Measurements from ENCODE around the gene GUCY1A2. TPM values are rescaled to one million over a fixed set of nuclear protein-coding genes. Genes with fewer than 3 reads are reported as not detected.

Gene GUCY1A2
- total RNA-seq, 4 donors from 2014 or later: 0.19 to 2.1 (median 0.86) TPM

GRCh38 chr11:107014871-107015270 lies 3.4 kb downstream of the GUCY1A2 start:
- Histone ChIP-seq H3K27me3 (peaks cover 0 to 44% (median 5%) of the 10 kb centered on the region in 4 donors), H3K9me3 (no peaks in the 10 kb centered on the region), H3K4me1 (peaks cover 12 to 38% (median 12%) of the 10 kb centered on the region in 3 donors), H3K27ac (no peak overlapping the region), H3K4me3 (no peak overlapping the region), H3K36me3 (no peaks in the 10 kb centered on the region)
- 25 to 61% methylated on average over 1 of the region's 1 CpG for WGBS, 2 donors
- no peak for TF ChIP-seq POLR2A (IDR thresholded peaks at IDR 0.05)
- TF ChIP-seq CTCF (IDR thresholded peaks at IDR 0.05): no peak
- intact Hi-C loops (cut with DNase I): no loop called here
- no peak for DNase-seq

GRCh38 chr11:107011977-107012376 lies 6.3 kb downstream of the GUCY1A2 start:
- intact Hi-C loops (cut with DNase I): no loop called here
- H3K4me3 ChIP-seq: no peak overlapping the region
- no peak overlapping the region for H3K27ac ChIP-seq
- no peak for TF ChIP-seq CTCF (IDR thresholded peaks at IDR 0.05)
- no peak for TF ChIP-seq POLR2A (IDR thresholded peaks at IDR 0.05)
- H3K27me3 ChIP-seq: peaks cover 0 to 16% (median 0%) of the 10 kb centered on the region in 4 donors
- H3K36me3 ChIP-seq: no peaks in the 10 kb centered on the region
- 35 to 36% methylated on average over 2 of the region's 2 CpGs for WGBS, 2 donors
- no peaks in the 10 kb centered on the region for H3K9me3 ChIP-seq
- DNase-seq: no peak
- H3K4me1 ChIP-seq: peaks cover 0 to 16% (median 0%) of the 10 kb centered on the region in 3 donors

- 79 to 83% methylated on average over 1 of the region's 1 CpG for WGBS, 2 donors
- Histone ChIP-seq H3K4me1 (peaks cover 0 to 13% (median 0%) of the 10 kb centered on the region in 3 donors), H3K9me3 (no peaks in the 10 kb centered on the region), H3K27me3 (peaks cover 0 to 2% (median 0%) of the 10 kb centered on the region in 4 donors), H3K4me3 (no peak overlapping the region), H3K27ac (no peak overlapping the region), H3K36me3 (no peaks in the 10 kb centered on the region)
- TF ChIP-seq POLR2A (IDR thresholded peaks at IDR 0.05) (no peak), CTCF (IDR thresholded peaks at IDR 0.05) (no peak)
- intact Hi-C loops (cut with DNase I): no loop called here
- DNase-seq: no peak
Observed at GRCh38 chr11:107009190-107009589, 9.1 kb downstream of the GUCY1A2 start.

- Histone ChIP-seq H3K27ac (no peak overlapping the region), H3K4me1 (peaks cover 0 to 8% (median 0%) of the 10 kb centered on the region in 3 donors), H3K27me3 (no peaks in the 10 kb centered on the region), H3K9me3 (no peaks in the 10 kb centered on the region), H3K4me3 (no peak overlapping the region), H3K36me3 (no peaks in the 10 kb centered on the region)
- TF ChIP-seq CTCF (IDR thresholded peaks at IDR 0.05): no peak
- no peak for DNase-seq
- 35 to 44% methylated on average over 2 of the region's 2 CpGs for WGBS, 2 donors
- intact Hi-C loops (cut with DNase I): no loop called here
Observed at GRCh38 chr11:107006076-107006833, 12.0 kb downstream of the GUCY1A2 start.

GRCh38 chr11:106999196-106999595 lies 19.1 kb downstream of the GUCY1A2 start:
- Histone ChIP-seq H3K4me1 (no peaks in the 10 kb centered on the region), H3K27ac (no peak overlapping the region), H3K36me3 (no peaks in the 10 kb centered on the region), H3K27me3 (no peaks in the 10 kb centered on the region), H3K4me3 (no peak overlapping the region), H3K9me3 (no peaks in the 10 kb centered on the region)
- DNase-seq: no peak
- no peak for TF ChIP-seq CTCF (IDR thresholded peaks at IDR 0.05)
- TF ChIP-seq POLR2A (IDR thresholded peaks at IDR 0.05): no peak
- 73 to 74% methylated on average over 1 of the region's 1 CpG for WGBS, 2 donors
- intact Hi-C loops (cut with DNase I): no loop called here
